GM06990 (cell line): ENCODE results near the gene RNLS.

Experiments
- DNase-seq: peaks from one replicate; pipeline ENCODE4 v3.0.0-alpha.2; 2011; ENCODE audit not compliant: insufficient read length; ENCODE audit errors: extremely low read depth
- H3K27me3 ChIP-seq: replicated peaks from 2 replicates; pipeline ENCODE4 v1.6.0; 2011; ENCODE audit warnings: low read length; ENCODE audit not compliant: control insufficient read depth, insufficient read depth
- H3K36me3 ChIP-seq: 2 replicates; pipeline ENCODE4 v1.5.1; 2011; ENCODE audit warnings: low read length; ENCODE audit not compliant: control insufficient read depth, insufficient read depth
- H3K4me3 ChIP-seq: replicated peaks from 2 replicates; pipeline ENCODE4 v1.5.1; 2011; ENCODE audit warnings: low read depth, mild to moderate bottlenecking, control low read depth, low read length
- TF ChIP-seq, protein P1 (sequence below): IDR thresholded peaks from 2 replicates; pipeline ENCODE4 v1.5.1; 2011; ENCODE audit warnings: low read length, control low read depth, mild to moderate bottlenecking, inconsistent platforms; ENCODE audit not compliant: insufficient read depth, poor library complexity, severe bottlenecking

Gene RNLS

DNA sequence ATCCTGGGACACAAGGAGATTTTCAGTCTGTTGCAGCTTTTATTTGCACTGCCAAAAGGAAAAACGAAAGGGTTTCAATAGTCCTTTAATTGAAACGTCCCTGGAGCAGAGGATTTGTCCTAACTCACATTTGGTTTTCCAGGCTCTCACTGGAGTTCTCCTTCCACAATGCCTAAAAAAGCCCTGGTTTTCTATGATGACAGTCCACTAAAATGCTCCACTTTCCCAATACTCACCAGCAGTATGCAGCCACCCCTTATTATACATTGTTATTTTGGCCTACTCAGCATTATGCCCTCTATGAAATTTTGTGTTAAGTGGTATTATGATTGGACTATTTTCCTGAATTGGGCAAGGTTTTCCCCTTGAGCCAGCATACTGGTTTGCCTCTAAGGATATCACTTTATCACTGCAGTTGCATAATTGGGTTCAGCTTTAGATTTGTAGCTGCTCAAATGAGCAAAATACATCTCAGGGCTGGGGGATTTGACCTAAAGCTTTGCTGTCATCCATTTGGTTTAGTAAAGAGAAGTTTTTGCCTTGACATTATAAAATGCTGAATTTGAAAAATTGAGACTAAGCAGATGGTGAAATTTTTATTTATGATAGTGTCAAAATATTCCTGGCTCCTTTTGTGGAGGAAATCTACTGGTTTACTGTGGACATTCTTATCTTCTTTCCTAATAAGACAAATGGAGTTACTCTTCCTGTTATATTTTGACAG is 239.2 kb downstream of the RNLS start:
- H3K4me3 ChIP-seq = no peak overlapping the region

DNA sequence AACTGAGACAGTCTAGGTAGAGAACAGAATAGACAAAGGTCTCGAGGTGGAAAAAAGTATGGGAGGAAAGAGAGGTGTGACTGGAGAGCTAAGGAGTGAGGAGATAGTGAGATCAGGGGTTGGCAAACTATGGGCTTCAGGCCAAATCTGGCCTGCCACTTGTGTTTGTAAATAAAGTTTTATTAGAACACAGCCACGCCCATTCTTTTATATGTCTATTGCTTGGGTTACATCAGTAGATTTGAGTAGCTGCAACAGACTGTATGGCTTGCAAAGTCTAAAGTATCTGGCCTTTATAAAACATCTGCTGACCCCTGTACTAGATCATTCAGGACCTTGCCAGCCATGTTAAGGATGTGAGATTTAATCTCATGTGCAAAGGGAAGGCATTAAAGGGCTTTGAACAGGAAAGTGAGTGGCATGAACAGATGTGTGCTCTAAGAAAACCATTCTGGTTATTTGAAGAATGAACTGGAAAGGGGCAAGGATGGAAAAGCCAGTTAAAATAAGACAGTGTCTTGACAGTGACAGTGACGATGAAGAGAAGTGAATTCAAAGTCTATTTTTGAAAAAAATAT is 240.3 kb downstream of the RNLS start:
- TF ChIP-seq, protein P1, sequence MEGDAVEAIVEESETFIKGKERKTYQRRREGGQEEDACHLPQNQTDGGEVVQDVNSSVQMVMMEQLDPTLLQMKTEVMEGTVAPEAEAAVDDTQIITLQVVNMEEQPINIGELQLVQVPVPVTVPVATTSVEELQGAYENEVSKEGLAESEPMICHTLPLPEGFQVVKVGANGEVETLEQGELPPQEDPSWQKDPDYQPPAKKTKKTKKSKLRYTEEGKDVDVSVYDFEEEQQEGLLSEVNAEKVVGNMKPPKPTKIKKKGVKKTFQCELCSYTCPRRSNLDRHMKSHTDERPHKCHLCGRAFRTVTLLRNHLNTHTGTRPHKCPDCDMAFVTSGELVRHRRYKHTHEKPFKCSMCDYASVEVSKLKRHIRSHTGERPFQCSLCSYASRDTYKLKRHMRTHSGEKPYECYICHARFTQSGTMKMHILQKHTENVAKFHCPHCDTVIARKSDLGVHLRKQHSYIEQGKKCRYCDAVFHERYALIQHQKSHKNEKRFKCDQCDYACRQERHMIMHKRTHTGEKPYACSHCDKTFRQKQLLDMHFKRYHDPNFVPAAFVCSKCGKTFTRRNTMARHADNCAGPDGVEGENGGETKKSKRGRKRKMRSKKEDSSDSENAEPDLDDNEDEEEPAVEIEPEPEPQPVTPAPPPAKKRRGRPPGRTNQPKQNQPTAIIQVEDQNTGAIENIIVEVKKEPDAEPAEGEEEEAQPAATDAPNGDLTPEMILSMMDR = no peak
- H3K36me3 ChIP-seq = no peaks in the 10 kb centered on the region
- no peak overlapping the region for H3K4me3 ChIP-seq
- no peaks in the 10 kb centered on the region for H3K27me3 ChIP-seq
- no peak for DNase-seq

More for the DNA sequence above, 239.2 kb downstream of the RNLS start:
- no peaks in the 10 kb centered on the region for H3K36me3 ChIP-seq
- TF ChIP-seq, protein P1 = no peak
- DNase-seq = no peak
- H3K27me3 ChIP-seq = no peaks in the 10 kb centered on the region

DNA sequence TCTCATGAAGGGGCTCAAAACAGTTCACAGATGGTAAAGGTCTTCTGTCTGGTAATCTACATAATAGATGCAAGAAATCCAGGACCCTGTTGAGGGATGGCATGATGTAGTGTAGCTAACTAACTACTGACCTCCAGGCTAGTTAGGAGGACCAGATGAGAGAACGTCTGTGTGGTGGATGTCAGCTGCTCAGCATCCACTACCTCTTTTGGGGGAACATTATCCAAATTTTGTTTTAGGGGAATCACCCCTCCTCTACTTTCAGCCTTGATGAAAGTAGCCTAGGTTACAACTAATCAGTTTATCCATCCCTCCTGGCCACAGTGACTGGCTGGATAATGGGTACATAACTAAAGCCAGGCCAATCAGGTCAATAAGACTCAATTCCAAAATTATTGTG is 246.0 kb downstream of the RNLS start:
- no peak overlapping the region for H3K4me3 ChIP-seq
- H3K36me3 ChIP-seq = no peaks in the 10 kb centered on the region
- DNase-seq = no peak
- TF ChIP-seq, protein P1 = no peak
- no peaks in the 10 kb centered on the region for H3K27me3 ChIP-seq

DNA sequence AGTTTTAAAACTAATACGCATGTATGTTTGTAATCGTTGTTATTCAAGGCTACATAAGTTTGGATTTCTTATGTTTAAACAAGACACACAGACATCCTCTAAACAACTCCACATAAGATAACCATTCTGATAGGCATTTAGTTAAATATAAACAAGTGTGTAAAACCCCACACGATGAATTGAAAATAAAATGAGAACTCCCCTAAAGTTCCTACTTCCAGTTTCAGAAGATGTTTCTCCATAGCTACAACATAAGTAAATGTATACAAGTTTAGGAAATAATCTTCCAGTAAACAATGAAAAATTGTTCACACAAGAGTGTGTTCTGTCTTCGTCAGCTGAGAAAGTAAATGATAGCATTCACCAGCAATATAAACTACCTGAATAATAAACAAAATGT is 246.8 kb downstream of the RNLS start:
- no peak for DNase-seq
- Histone ChIP-seq H3K4me3 (no peak overlapping the region), H3K36me3 (no peaks in the 10 kb centered on the region), H3K27me3 (no peaks in the 10 kb centered on the region)
- TF ChIP-seq, protein P1 = no peak

DNA sequence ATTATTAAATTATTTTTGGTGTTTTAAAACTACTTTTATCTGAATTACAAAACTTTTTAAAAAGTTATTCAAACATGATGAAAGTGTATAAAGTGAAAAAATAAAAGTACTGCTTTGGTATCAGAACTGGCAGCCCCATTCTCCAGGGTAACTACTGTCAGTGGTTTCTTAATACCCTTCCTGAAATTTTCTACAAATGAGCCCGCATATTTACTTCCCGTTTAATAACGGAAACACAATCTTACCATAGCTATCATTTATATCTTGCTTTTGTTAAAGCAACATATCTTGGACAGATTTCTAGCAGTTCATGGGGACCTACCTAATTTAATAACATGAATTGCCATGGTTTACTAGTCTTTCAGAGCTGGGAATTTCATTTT is 249.9 kb downstream of the RNLS start:
- Histone ChIP-seq H3K4me3 (no peak overlapping the region), H3K36me3 (no peaks in the 10 kb centered on the region), H3K27me3 (no peaks in the 10 kb centered on the region)
- TF ChIP-seq, protein P1 = no peak
- no peak for DNase-seq
